Endothelial cell of umbilical vein (primary cell): ENCODE measurements around the gene THEMIS2. TPM values are rescaled to one million over a fixed set of nuclear protein-coding genes. Genes with fewer than 3 reads are reported as not detected.

Experiments
- BruUV-seq: library from RNA; stranded (reverse); fragments of 400-500 nt; replicated peaks from 2 replicates; lab custom pipeline; 2021; lab: Mats Ljungman, UMichigan
- CTCF ChIA-PET: fragments of 300-600, 350-600 bp; sonication (Branson Sonifier 250); formaldehyde crosslinking; loops from one replicate; lab custom pipeline; 2021; ENCODE audit warnings: antibody characterized with exemption, inconsistent platforms; lab: Charles Lee
- POLR2A ChIA-PET: fragments of 300-600, 350-600 bp; sonication (Branson Sonifier 250); formaldehyde crosslinking; loops from one replicate; lab custom pipeline; 2021; ENCODE audit warnings: antibody characterized with exemption, inconsistent platforms; lab: Charles Lee
- DNase-seq: peaks from one replicate; pipeline ENCODE4 v3.0.0-alpha.2; 2011; ENCODE audit warnings: low read depth, low spot score
- FAIRE-seq: peaks from 2 replicates; lab custom pipeline; 2011; peaks lifted over from hg19 to GRCh38; lab: Jason Lieb, UNC
- H2AFZ ChIP-seq: 2 replicates; pipeline ENCODE4 v1.6.0; 2012; ENCODE audit warnings: low read depth, low read length, control low read depth, inconsistent platforms
- H3K27ac ChIP-seq: 2 replicates; pipeline ENCODE4 v1.5.1; 2011; ENCODE audit warnings: low read depth, mild to moderate bottlenecking, control low read depth, low read length, moderate library complexity; ENCODE audit not compliant: insufficient read depth
- H3K27me3 ChIP-seq, 2 experiments: 2 replicates each; pipeline versions ENCODE4 v1.6.0 to v1.6.1; 2011; ENCODE audit warnings: low read length in 2 of 2, mixed read lengths in 1 of 2; ENCODE audit not compliant: control insufficient read depth in 2 of 2, insufficient read depth in 2 of 2
- H3K36me3 ChIP-seq, 2 experiments: 2 replicates in 1 of 2; 3 replicates in 1 of 2; pipeline ENCODE4 v1.5.1; 2011; ENCODE audit warnings: low read length in 2 of 2, mild to moderate bottlenecking in 1 of 2, moderate library complexity in 1 of 2; ENCODE audit not compliant: control insufficient read depth in 2 of 2, insufficient read depth in 2 of 2; ENCODE audit errors: extremely low read depth in 1 of 2
- H3K4me1 ChIP-seq: 3 replicates; pipeline ENCODE4 v1.5.1; 2011; ENCODE audit warnings: mild to moderate bottlenecking, low read length; ENCODE audit not compliant: control insufficient read depth, insufficient read depth; ENCODE audit errors: extremely low read depth
- H3K4me2 ChIP-seq: 2 replicates; pipeline ENCODE4 v1.6.1; 2011; ENCODE audit warnings: low read length, control low read depth, mixed read lengths; ENCODE audit not compliant: insufficient read depth
- H3K4me3 ChIP-seq, 3 experiments: fragments of 200-600 bp in 1 of 3; sonication (generic), shearing (Covaris generic) in 1 of 3; replicated peaks in 1 of 3; 2 replicates each; pipeline ENCODE4 v1.5.1; 2011 to 2016; ENCODE audit warnings: control low read depth in 3 of 3, low read length in 3 of 3, mild to moderate bottlenecking in 2 of 3, inconsistent platforms in 1 of 3, low read depth in 1 of 3, moderate library complexity in 1 of 3; ENCODE audit not compliant: insufficient read depth in 1 of 3
- H3K79me2 ChIP-seq: 2 replicates; pipeline ENCODE4 v1.6.0; 2012; ENCODE audit warnings: low read length, inconsistent platforms; ENCODE audit not compliant: control insufficient read depth, insufficient read depth
- H3K9ac ChIP-seq: replicated peaks from 2 replicates; pipeline ENCODE3; 2011; ENCODE audit warnings: low read length, control low read depth; ENCODE audit not compliant: insufficient read depth; ENCODE audit errors: extremely low read depth
- H3K9me1 ChIP-seq: replicated peaks from 3 replicates; pipeline ENCODE4 v1.6.0; 2011; ENCODE audit warnings: mild to moderate bottlenecking, low read length; ENCODE audit not compliant: control insufficient read depth, insufficient read depth; ENCODE audit errors: extremely low read depth
- H3K9me3 ChIP-seq: replicated peaks from 2 replicates; pipeline ENCODE4 v1.5.1; 2012; ENCODE audit warnings: low read length, inconsistent platforms; ENCODE audit not compliant: control insufficient read depth, insufficient read depth
- H4K20me1 ChIP-seq: replicated peaks from 2 replicates; pipeline ENCODE3; 2011; ENCODE audit warnings: mild to moderate bottlenecking, low read length; ENCODE audit not compliant: control insufficient read depth, insufficient read depth; ENCODE audit errors: extremely low read depth
- EZH2 ChIP-seq: IDR thresholded peaks from 2 replicates; pipeline ENCODE4 v1.6.1; 2012; ENCODE audit warnings: borderline replicate concordance, low read depth, mild to moderate bottlenecking, moderate library complexity, low read length, inconsistent platforms; ENCODE audit not compliant: severe bottlenecking
- FOS ChIP-seq: IDR thresholded peaks from 2 replicates; pipeline ENCODE4 v1.6.1; 2011; ENCODE audit warnings: mild to moderate bottlenecking, low read length, moderate library complexity, borderline replicate concordance; ENCODE audit not compliant: insufficient read depth
- GATA2 ChIP-seq: IDR thresholded peaks from 2 replicates; pipeline ENCODE4 v1.7.0; 2011; ENCODE audit warnings: low read depth, mild to moderate bottlenecking, moderate library complexity, mixed read lengths, low read length; ENCODE audit not compliant: insufficient read length, insufficient read depth
- JUN ChIP-seq: IDR thresholded peaks from 2 replicates; pipeline ENCODE4 v1.6.1; 2011; ENCODE audit warnings: borderline replicate concordance, low read depth; ENCODE audit not compliant: insufficient read length, insufficient read depth
- MYC ChIP-seq: IDR thresholded peaks from one replicate; pipeline ENCODE4 v1.6.1; 2011; ENCODE audit warnings: mild to moderate bottlenecking, low read depth, low read length
- POLR2A ChIP-seq: IDR thresholded peaks from 2 replicates; pipeline ENCODE4 v1.6.1; 2012; ENCODE audit warnings: low read depth, mild to moderate bottlenecking, control low read depth, low read length
- POLR2AphosphoS5 ChIP-seq: IDR thresholded peaks from 2 replicates; pipeline ENCODE4 v1.6.1; 2012; ENCODE audit warnings: low read depth, mild to moderate bottlenecking, control low read depth, low read length, moderate library complexity; ENCODE audit not compliant: insufficient read depth
- dilution Hi-C: fragments of 300-500 bp; cut with MboI; formaldehyde crosslinking; loops from one replicate; pipeline ENCODE4 v1.15.0; 2019; ENCODE audit warnings: low sequenced_read_pairs; ENCODE audit not compliant: extremely low pct_ligation_motif_present
- intact Hi-C: fragments of 100-400 bp; cut with micrococcal nuclease; formaldehyde crosslinking; loops from one replicate; pipeline ENCODE4 v1.10.0; 2022
- polyA plus RNA-seq, 4 experiments: library from polyadenylated mRNA; depleted of rRNA in 3 of 4; stranded (reverse) in 3 of 4; unstranded in 1 of 4; fragments of >200 nt; gene quantifications; 2 replicates each; pipeline versions ENCODE4 v1.2.1 to v1.2.3, GENCODE V29; 2011 to 2012; ENCODE audit warnings: missing spikeins in 1 of 4
- total RNA-seq: library from RNA; stranded (reverse); gene quantifications from 2 replicates; pipeline ENCODE4 v1.2.3, GENCODE V29; 2021
- TF ChIP-seq, protein P1 (sequence below), 2 donors: IDR thresholded peaks; 1 replicate in 1 of 2; 2 replicates in 1 of 2; pipeline ENCODE4 v1.5.1; 2011; ENCODE audit warnings: low read length in 2 of 2, mild to moderate bottlenecking in 2 of 2, moderate library complexity in 2 of 2, control low read depth in 1 of 2, inconsistent platforms in 1 of 2, low read depth in 1 of 2; ENCODE audit not compliant: insufficient read depth in 1 of 2; ENCODE audit errors: extremely low read depth in 1 of 2
- TF ChIP-seq, protein P2 (sequence below): IDR thresholded peaks from 2 replicates; pipeline ENCODE4 v1.6.1; 2011; ENCODE audit not compliant: insufficient read depth, insufficient read length

Gene THEMIS2
- total and polyA plus RNA-seq, 2 donors (not counting 3 experiments of a cell fraction or from before 2014, with no cell fraction given) = 11.1 to 15.7 TPM

DNA sequence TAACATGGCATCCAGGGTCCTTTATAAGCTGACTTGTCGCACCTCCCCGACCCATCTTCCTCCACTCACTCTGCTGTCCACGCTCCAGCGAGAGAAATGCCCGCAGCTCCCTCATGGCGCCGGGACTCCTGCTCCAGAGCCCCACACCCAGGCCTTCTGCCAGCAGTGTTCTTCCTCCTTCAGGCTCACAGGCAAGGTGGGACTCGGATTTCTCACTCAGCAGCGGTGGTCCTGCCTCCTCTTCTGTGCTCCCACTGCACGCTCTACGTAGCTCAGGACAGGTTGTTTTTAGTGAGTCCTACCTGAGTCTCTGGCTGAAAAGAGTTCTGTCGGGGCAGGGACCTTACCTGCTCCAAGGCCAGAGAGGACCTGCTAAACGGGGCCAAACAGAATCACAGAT, 11.2 kb downstream of the THEMIS2 start:
- BruUV-seq = no TSS peak
- Histone ChIP-seq H3K4me3 (no peak overlapping the region), H3K9me1 (no peaks in the 10 kb centered on the region), H3K9me3 (no peaks in the 10 kb centered on the region), H2AFZ (no peak overlapping the region), H3K4me1 (no peaks in the 10 kb centered on the region), H3K36me3 (peaks cover 0 to 7% of the 10 kb centered on the region in 2 experiments), H3K27ac (no peak overlapping the region), H3K79me2 (no peaks in the 10 kb centered on the region), H3K4me2 (no peak overlapping the region), H4K20me1 (no peaks in the 10 kb centered on the region), H3K9ac (no peak overlapping the region), H3K27me3 (no peaks in the 10 kb centered on the region)
- ChIA-PET CTCF (interaction anchor here (1.2 to 1.6 kb wide), 2 partner anchors 26 to 325 kb away, joined by 5 to 6 read pairs; no protein-coding TSS in a partner anchor), POLR2A (no interaction called here)
- FAIRE-seq (no peak), DNase-seq (no peak)
- TF ChIP-seq, protein P1, sequence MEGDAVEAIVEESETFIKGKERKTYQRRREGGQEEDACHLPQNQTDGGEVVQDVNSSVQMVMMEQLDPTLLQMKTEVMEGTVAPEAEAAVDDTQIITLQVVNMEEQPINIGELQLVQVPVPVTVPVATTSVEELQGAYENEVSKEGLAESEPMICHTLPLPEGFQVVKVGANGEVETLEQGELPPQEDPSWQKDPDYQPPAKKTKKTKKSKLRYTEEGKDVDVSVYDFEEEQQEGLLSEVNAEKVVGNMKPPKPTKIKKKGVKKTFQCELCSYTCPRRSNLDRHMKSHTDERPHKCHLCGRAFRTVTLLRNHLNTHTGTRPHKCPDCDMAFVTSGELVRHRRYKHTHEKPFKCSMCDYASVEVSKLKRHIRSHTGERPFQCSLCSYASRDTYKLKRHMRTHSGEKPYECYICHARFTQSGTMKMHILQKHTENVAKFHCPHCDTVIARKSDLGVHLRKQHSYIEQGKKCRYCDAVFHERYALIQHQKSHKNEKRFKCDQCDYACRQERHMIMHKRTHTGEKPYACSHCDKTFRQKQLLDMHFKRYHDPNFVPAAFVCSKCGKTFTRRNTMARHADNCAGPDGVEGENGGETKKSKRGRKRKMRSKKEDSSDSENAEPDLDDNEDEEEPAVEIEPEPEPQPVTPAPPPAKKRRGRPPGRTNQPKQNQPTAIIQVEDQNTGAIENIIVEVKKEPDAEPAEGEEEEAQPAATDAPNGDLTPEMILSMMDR (IDR thresholded peaks at IDR 0.05; ENCODE audit: extremely low read depth in 1 of 2, insufficient read depth in 1 of 2, low read depth in 1 of 2, low read length in 2 of 2) = no peak
- TF ChIP-seq POLR2AphosphoS5 (no peak), JUN (no peak), EZH2 (no peak), FOS (no peak), GATA2 (no peak), MYC (no peak), POLR2A (no peak)
- TF ChIP-seq, protein P2, sequence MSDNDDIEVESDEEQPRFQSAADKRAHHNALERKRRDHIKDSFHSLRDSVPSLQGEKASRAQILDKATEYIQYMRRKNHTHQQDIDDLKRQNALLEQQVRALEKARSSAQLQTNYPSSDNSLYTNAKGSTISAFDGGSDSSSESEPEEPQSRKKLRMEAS = no peak
- intact Hi-C loops = no loop called here
- dilution Hi-C loops = no loop called here
